Measurements from ENCODE around the gene GPAT3. TPM values are rescaled to one million over a fixed set of nuclear protein-coding genes. Genes with fewer than 3 reads are reported as not detected.

GPAT3 gene
- total RNA-seq = 1 to 10 TPM; 1.1 to 1.6 TPM

DNA sequence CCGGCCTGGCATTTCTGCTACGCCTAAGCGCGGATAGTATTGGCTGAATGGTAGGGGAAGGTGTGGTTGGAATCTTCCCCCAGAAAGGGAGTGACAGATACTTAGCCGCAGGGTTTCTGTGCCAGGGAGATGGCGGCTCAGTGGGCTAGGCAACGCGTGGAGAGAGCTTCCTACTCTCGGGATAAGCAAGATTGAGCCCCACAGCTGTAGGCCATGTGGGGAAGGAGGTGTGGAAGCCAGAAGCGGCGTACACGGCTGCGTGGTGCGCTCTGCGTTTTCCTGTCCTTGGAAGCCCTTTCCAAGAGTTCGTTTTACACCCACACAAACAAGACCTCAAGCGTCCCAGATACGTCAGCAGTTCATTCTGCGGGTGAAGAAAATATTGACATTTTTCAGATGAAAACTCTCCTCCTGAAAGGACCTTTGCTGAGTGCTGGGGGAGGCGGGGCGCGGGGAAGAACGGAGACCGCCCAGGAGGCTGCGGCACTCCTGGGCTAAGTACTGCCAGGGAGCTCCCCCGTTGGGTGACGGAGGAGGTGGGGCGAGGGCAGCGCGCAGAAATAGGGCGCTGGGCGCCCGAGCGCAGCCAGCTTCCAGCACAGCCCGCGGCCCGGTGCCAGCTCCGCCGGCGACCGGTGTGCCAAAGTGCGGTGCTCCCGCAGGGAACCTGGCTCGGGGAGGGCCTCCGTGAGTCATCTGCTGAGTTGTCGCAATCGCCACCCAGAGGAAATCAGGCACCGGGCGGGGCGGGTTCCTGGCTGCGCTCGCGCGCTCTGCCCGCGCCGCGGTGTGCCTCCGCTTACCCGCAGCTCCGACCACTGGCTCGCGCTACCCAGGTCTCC lies at the start of gene GPAT3:
Gene GPAT3, plus strand, starts transcription at position 589 of the 842 bp plus-strand sequence. CDS start 515 bp downstream, outside the sequence.

Other genes with a start within 250 kb of the GPAT3 start
- 10 to 100 TPM; 20.7 to 21.0 TPM for gene HPSE, start 201.3 kb upstream of the GPAT3 start, total RNA-seq
- gene HELQ, start 80.3 kb upstream of the GPAT3 start, total RNA-seq = 10 to 100 TPM; 14.7 to 18.0 TPM
- 10 to 100 TPM; 37.6 to 46.6 TPM for gene MRPS18C, start 80.0 kb upstream of the GPAT3 start, total RNA-seq
- 10 to 100 TPM; 21.3 to 22.6 TPM for gene ABRAXAS1, start 51.0 kb upstream of the GPAT3 start, total RNA-seq

Data from activated naive CD4-positive, alpha-beta T cell treated with anti-CD3 and anti-CD28 coated beads, Interleukin-2, amount 10 ng/mL, durations not matched to agents 5 hours and 36 hours (primary cell).